ENCODE data around the gene RNF148.

RNF148 gene

GRCh38 chr7:122663733-122664132 is 39.0 kb downstream of the RNF148 start:
- TF ChIP-seq CREB1 (IDR thresholded peaks at IDR 0.05; ENCODE audit: low read depth) (no peak), TAF1 (IDR thresholded peaks at IDR 0.05; ENCODE audit: low read depth) (no peak), YY1 (IDR thresholded peaks at IDR 0.05; ENCODE audit: low read depth) (no peak), FOXM1 (IDR thresholded peaks at IDR 0.05; ENCODE audit: borderline replicate concordance, low read depth) (no peak), EGR1 (IDR thresholded peaks at IDR 0.05) (no peak), ZBTB7A (IDR thresholded peaks at IDR 0.05; ENCODE audit: low read depth) (no peak), MAX (IDR thresholded peaks at IDR 0.05) (no peak), TEAD4 (IDR thresholded peaks at IDR 0.05) (no peak), NFIC (IDR thresholded peaks at IDR 0.05) (no peak), TCF12 (IDR thresholded peaks at IDR 0.05; ENCODE audit: low read depth) (no peak), EP300 (IDR thresholded peaks at IDR 0.05; ENCODE audit: borderline replicate concordance) (no peak)

GRCh38 chr7:122658856-122659255 is 43.9 kb downstream of the RNF148 start:
- TF ChIP-seq YY1 (IDR thresholded peaks at IDR 0.05; ENCODE audit: low read depth): no peak
- no peak for TF ChIP-seq RAD21 (IDR thresholded peaks at IDR 0.05; ENCODE audit: low read depth)
- no peak for TF ChIP-seq EP300 (IDR thresholded peaks at IDR 0.05; ENCODE audit: borderline replicate concordance)
- no peak for TF ChIP-seq NFIC (IDR thresholded peaks at IDR 0.05)
- TF ChIP-seq REST (IDR thresholded peaks at IDR 0.05; ENCODE audit: low read depth): no peak
- no peak for TF ChIP-seq EGR1 (IDR thresholded peaks at IDR 0.05)
- TF ChIP-seq TAF1 (IDR thresholded peaks at IDR 0.05; ENCODE audit: low read depth): no peak
- TF ChIP-seq ZBTB7A (IDR thresholded peaks at IDR 0.05; ENCODE audit: low read depth): no peak
- TF ChIP-seq TEAD4 (IDR thresholded peaks at IDR 0.05): no peak
- no peak for TF ChIP-seq CREB1 (IDR thresholded peaks at IDR 0.05; ENCODE audit: low read depth)

- TF ChIP-seq REST (IDR thresholded peaks at IDR 0.05; ENCODE audit: low read depth) (no peak), TEAD4 (IDR thresholded peaks at IDR 0.05) (no peak), RAD21 (IDR thresholded peaks at IDR 0.05; ENCODE audit: low read depth) (no peak), TCF12 (IDR thresholded peaks at IDR 0.05; ENCODE audit: low read depth) (no peak), NFIC (IDR thresholded peaks at IDR 0.05) (no peak), FOXM1 (IDR thresholded peaks at IDR 0.05; ENCODE audit: borderline replicate concordance, low read depth) (no peak), YY1 (IDR thresholded peaks at IDR 0.05; ENCODE audit: low read depth) (no peak), CEBPB (IDR thresholded peaks at IDR 0.05) (no peak), MAX (IDR thresholded peaks at IDR 0.05) (no peak), CREB1 (IDR thresholded peaks at IDR 0.05; ENCODE audit: low read depth) (no peak), ZBTB7A (IDR thresholded peaks at IDR 0.05; ENCODE audit: low read depth) (no peak), USF1 (IDR thresholded peaks at IDR 0.05) (no peak), EGR1 (IDR thresholded peaks at IDR 0.05) (no peak), EP300 (IDR thresholded peaks at IDR 0.05; ENCODE audit: borderline replicate concordance) (no peak)
Observed at GRCh38 chr7:122653685-122654084, 49.0 kb downstream of the RNF148 start.

- TF ChIP-seq FOXM1 (IDR thresholded peaks at IDR 0.05; ENCODE audit: borderline replicate concordance, low read depth): no peak
- TF ChIP-seq NFIC (IDR thresholded peaks at IDR 0.05): no peak
- TF ChIP-seq TCF12 (IDR thresholded peaks at IDR 0.05; ENCODE audit: low read depth): no peak
Observed at GRCh38 chr7:122652876-122653275, 49.8 kb downstream of the RNF148 start.
